ENCODE results near the gene PLCL2.

DNA sequence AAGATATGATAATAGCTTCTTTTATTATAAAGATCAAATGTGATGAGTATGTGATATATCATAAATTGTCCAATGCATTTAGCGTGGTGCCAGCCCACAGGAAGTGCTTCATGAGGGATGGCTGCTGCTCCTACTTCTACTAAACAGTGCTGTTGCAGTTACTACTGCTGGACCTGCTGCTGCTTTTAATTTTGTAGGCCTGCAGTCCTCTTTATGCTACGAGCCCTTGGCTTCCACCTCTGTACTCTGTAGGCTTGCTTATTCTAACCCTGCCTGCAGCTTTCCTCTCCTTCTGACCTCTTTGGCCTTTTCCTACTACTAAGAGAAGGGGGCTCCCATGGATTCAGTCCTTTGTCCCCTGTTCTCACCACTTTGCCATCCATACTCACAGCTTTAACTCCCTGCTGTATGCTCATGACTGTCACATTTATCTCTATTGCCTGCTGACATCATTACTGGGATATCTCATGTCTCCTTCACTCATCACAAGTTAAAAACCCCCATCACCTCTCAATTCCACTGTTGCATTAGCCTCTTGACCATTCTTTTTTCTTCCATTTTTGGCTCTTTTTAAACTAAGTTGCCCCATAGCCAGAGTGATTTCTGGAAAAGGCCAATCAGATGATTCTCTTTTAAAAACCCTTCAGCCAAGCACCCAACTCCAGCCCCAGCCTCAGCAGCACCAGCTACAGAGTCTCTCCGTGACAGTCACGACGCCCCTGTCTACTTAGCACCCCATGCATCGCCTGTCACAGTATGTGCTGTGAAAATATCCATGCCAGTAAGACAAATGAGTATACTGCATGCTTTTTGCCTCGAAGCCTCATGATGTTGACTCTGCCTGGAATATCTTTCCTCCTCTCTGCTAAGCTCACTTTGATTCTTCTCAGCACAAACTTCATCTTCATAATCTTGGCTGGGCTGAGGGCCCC lies 56.3 kb downstream of the PLCL2 start:
- TF ChIP-seq, protein P1, sequence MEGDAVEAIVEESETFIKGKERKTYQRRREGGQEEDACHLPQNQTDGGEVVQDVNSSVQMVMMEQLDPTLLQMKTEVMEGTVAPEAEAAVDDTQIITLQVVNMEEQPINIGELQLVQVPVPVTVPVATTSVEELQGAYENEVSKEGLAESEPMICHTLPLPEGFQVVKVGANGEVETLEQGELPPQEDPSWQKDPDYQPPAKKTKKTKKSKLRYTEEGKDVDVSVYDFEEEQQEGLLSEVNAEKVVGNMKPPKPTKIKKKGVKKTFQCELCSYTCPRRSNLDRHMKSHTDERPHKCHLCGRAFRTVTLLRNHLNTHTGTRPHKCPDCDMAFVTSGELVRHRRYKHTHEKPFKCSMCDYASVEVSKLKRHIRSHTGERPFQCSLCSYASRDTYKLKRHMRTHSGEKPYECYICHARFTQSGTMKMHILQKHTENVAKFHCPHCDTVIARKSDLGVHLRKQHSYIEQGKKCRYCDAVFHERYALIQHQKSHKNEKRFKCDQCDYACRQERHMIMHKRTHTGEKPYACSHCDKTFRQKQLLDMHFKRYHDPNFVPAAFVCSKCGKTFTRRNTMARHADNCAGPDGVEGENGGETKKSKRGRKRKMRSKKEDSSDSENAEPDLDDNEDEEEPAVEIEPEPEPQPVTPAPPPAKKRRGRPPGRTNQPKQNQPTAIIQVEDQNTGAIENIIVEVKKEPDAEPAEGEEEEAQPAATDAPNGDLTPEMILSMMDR (IDR thresholded peaks at IDR 0.05): no peak
- TF ChIP-seq POLR2AphosphoS5 (IDR thresholded peaks at IDR 0.05): no peak

Data from esophagus muscularis mucosa (tissue), 3 donors.